HEK293 (cell line): Measurements from ENCODE around the gene ITGB5.

Source experiments
- CTCF ChIA-PET: fragments of 350-600 bp; formaldehyde crosslinking; extraction: SDS; loops from one replicate; lab custom pipeline; 2021; ENCODE audit warnings: antibody characterized with exemption; lab: Yijun Ruan, JAX
- POLR2A ChIA-PET: fragments of 300-600 bp; formaldehyde crosslinking; extraction: SDS; loops from one replicate; lab custom pipeline; 2020; ENCODE audit warnings: antibody characterized with exemption, inconsistent platforms; lab: Yijun Ruan, JAX
- H3K27ac ChIP-seq: fragments of 200-500 bp; sonication (Bioruptor generic); 2 replicates; pipeline ENCODE4 v1.5.1; 2014; ENCODE audit warnings: low read depth, low read length, control low read depth, inconsistent platforms; ENCODE audit errors: extremely low read depth
- H3K36me3 ChIP-seq, 2 experiments: fragments of 200-500 bp in 1 of 2; sonication (Bioruptor generic) in 1 of 2; 1 replicate in 1 of 2; 2 replicates in 1 of 2; pipeline ENCODE4 v1.5.1; 2014 to 2017; ENCODE audit warnings: inconsistent platforms in 2 of 2, low read length in 2 of 2; ENCODE audit not compliant: control insufficient read depth in 2 of 2, insufficient read depth in 1 of 2
- H3K4me1 ChIP-seq: fragments of 200-500 bp; sonication (Bioruptor generic); 2 replicates; pipeline ENCODE4 v1.5.1; 2014; ENCODE audit warnings: mild to moderate bottlenecking, low read length, inconsistent platforms; ENCODE audit not compliant: control insufficient read depth, insufficient read depth
- H3K4me3 ChIP-seq: 2 replicates; pipeline ENCODE4 v1.5.1; 2011; ENCODE audit warnings: low read depth, mild to moderate bottlenecking, control low read depth, low read length, moderate library complexity
- H3K9me3 ChIP-seq: fragments of 200-500 bp; sonication (Bioruptor generic); 2 replicates; pipeline ENCODE4 v1.5.1; 2014; ENCODE audit warnings: low read depth, low read length, inconsistent platforms; ENCODE audit not compliant: control insufficient read depth, insufficient read depth
- EGR2 ChIP-seq: fragments of 450-650 bp; formaldehyde crosslinking; IDR thresholded peaks from 2 replicates; pipeline ENCODE4 v1.5.1; 2016; ENCODE audit warnings: low read depth, missing biosample characterization, missing genetic modification characterization
- INSM2 ChIP-seq: fragments of 450-650 bp; formaldehyde crosslinking; IDR thresholded peaks from 2 replicates; pipeline ENCODE4 v1.5.1; 2016; ENCODE audit warnings: missing biosample characterization, missing genetic modification characterization
- OVOL3 ChIP-seq: fragments of 450-650 bp; formaldehyde crosslinking; IDR thresholded peaks from 2 replicates; pipeline ENCODE4 v1.5.1; 2016; ENCODE audit warnings: missing biosample characterization, missing genetic modification characterization
- PBX3 ChIP-seq: sonication (generic); formaldehyde crosslinking; IDR thresholded peaks from 2 replicates; pipeline ENCODE4 v1.8.1; 2022; ENCODE audit warnings: mild to moderate bottlenecking, moderate library complexity, missing genetic modification reagents
- ZFP41 ChIP-seq: fragments of 450-650 bp; formaldehyde crosslinking; IDR thresholded peaks from 2 replicates; pipeline ENCODE4 v1.5.1; 2016; ENCODE audit warnings: missing biosample characterization, missing genetic modification characterization, borderline replicate concordance
- ZNF140 ChIP-seq: fragments of 450-650 bp; formaldehyde crosslinking; IDR thresholded peaks from 2 replicates; pipeline ENCODE4 v1.5.1; 2016; ENCODE audit warnings: missing biosample characterization, missing genetic modification characterization
- ZNF155 ChIP-seq: fragments of 450-650 bp; formaldehyde crosslinking; IDR thresholded peaks from 2 replicates; pipeline ENCODE4 v1.5.1; 2016; ENCODE audit warnings: missing biosample characterization, missing genetic modification characterization
- ZNF24 ChIP-seq: fragments of 450-650 bp; formaldehyde crosslinking; IDR thresholded peaks from 2 replicates; pipeline ENCODE4 v1.5.1; 2016; ENCODE audit warnings: missing biosample characterization, missing genetic modification characterization
- ZNF274 ChIP-seq, 2 experiments: fragments of 200-500 bp in 1 of 2; fragments of 450-650 bp in 1 of 2; sonication (Bioruptor generic) in 1 of 2; formaldehyde crosslinking in 1 of 2; IDR thresholded peaks; 2 replicates each; pipeline versions ENCODE4 v1.5.1 to v1.6.1; 2014 to 2016; ENCODE audit warnings: borderline replicate concordance in 1 of 2, inconsistent platforms in 1 of 2, low read length in 1 of 2, missing biosample characterization in 1 of 2, missing genetic modification characterization in 1 of 2
- ZNF354C ChIP-seq: fragments of 450-650 bp; formaldehyde crosslinking; IDR thresholded peaks from 2 replicates; pipeline ENCODE4 v1.5.1; 2016; ENCODE audit warnings: missing biosample characterization, missing genetic modification characterization, low read depth, borderline replicate concordance
- ZNF426 ChIP-seq: fragments of 450-650 bp; formaldehyde crosslinking; IDR thresholded peaks from 2 replicates; pipeline ENCODE4 v1.5.1; 2017; ENCODE audit warnings: missing biosample characterization, missing genetic modification characterization, mild to moderate bottlenecking, inconsistent platforms, moderate library complexity
- ZNF473 ChIP-seq: fragments of 450-650 bp; formaldehyde crosslinking; IDR thresholded peaks from 2 replicates; pipeline ENCODE4 v1.5.1; 2017; ENCODE audit warnings: missing biosample characterization, missing genetic modification characterization
- ZNF548 ChIP-seq: fragments of 450-650 bp; formaldehyde crosslinking; IDR thresholded peaks from 2 replicates; pipeline ENCODE4 v1.5.1; 2016; ENCODE audit warnings: missing biosample characterization, missing genetic modification characterization
- ZNF555 ChIP-seq: fragments of 450-650 bp; formaldehyde crosslinking; conservative IDR thresholded peaks from 2 replicates; pipeline ENCODE4 v1.5.1; 2017; ENCODE audit warnings: missing biosample characterization, mild to moderate bottlenecking, missing genetic modification characterization, inconsistent platforms
- ZNF571 ChIP-seq: fragments of 450-650 bp; formaldehyde crosslinking; IDR thresholded peaks from 2 replicates; pipeline ENCODE4 v1.5.0; 2017; ENCODE audit warnings: missing biosample characterization, missing genetic modification characterization
- ZNF596 ChIP-seq: fragments of 450-650 bp; IDR thresholded peaks from 2 replicates; pipeline ENCODE4 v1.5.0; 2018; ENCODE audit warnings: missing biosample characterization, mild to moderate bottlenecking, missing genetic modification characterization, moderate library complexity
- ZNF623 ChIP-seq: fragments of 450-650 bp; formaldehyde crosslinking; IDR thresholded peaks from 2 replicates; pipeline ENCODE4 v1.5.1; 2016; ENCODE audit warnings: missing biosample characterization, missing genetic modification characterization
- ZNF664 ChIP-seq: fragments of 450-650 bp; formaldehyde crosslinking; IDR thresholded peaks from 2 replicates; pipeline ENCODE4 v1.5.1; 2016; ENCODE audit warnings: missing biosample characterization, missing genetic modification characterization
- ZNF76 ChIP-seq: fragments of 450-650 bp; formaldehyde crosslinking; IDR thresholded peaks from 2 replicates; pipeline ENCODE4; 2016; ENCODE audit warnings: low read depth, missing biosample characterization, missing genetic modification characterization, borderline replicate concordance
- ZNF777 ChIP-seq: fragments of 450-650 bp; formaldehyde crosslinking; IDR thresholded peaks from 2 replicates; pipeline ENCODE4 v1.5.1; 2017; ENCODE audit warnings: missing biosample characterization, missing genetic modification characterization, borderline replicate concordance
- ZSCAN30 ChIP-seq: fragments of 450-650 bp; IDR thresholded peaks from 2 replicates; pipeline ENCODE4 v1.5.1; 2018; ENCODE audit warnings: missing biosample characterization, mild to moderate bottlenecking, missing genetic modification characterization, moderate library complexity
- TF ChIP-seq, protein P1 (sequence below): fragments of 450-650 bp; formaldehyde crosslinking; IDR thresholded peaks from 2 replicates; pipeline ENCODE4 v1.5.1; 2017; ENCODE audit warnings: missing biosample characterization, mild to moderate bottlenecking, missing genetic modification characterization, moderate library complexity
- TF ChIP-seq, protein P2 (sequence below): fragments of 450-650 bp; formaldehyde crosslinking; IDR thresholded peaks from 2 replicates; pipeline ENCODE4 v1.5.1; 2017; ENCODE audit warnings: missing biosample characterization, missing genetic modification characterization

ITGB5 gene

DNA sequence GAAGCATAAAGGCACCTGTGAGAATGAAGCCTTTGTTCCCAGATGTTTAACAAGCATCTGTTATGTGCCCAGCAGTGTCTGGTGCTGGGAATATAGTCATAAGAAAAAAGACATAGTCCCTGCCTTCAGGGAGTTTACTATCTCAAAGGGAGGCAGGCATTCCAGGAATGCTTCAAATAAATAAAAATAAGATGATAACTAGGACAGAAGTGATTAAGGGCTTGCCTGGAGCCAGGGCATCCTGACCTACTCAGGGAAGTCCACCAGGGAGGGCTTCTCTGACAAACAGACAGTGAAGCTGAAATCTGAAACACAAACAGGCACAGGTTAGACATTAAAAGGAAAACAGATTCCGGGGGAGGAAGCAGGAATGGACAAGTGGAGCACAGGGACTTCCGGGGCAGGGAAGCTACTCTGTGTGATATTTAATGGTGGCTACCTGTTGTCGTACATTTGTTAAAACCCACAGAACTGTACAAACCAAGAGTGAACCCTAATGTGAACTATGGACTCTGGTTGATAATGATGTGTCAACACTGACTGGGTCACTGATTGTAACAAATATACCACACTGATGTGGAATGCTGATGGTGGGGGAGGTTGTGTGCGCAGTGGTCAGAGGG lies 53.3 kb downstream of the ITGB5 start (continued):
- TF ChIP-seq ZFP41 (tag by site-specific recombination) (no peak), ZNF140 (tag by site-specific recombination) (no peak), ZNF473 (tag by site-specific recombination) (no peak), PBX3 (no peak), ZSCAN30 (no peak), ZNF664 (no peak), ZNF354C (no peak), ZNF623 (tag by site-specific recombination) (no peak), ZNF274 (IDR thresholded peaks at IDR 0.05; ENCODE audit: low read length) (no peak), ZNF274 (tag by site-specific recombination; IDR thresholded peaks at IDR 0.05; ENCODE audit: borderline replicate concordance) (no peak)

DNA sequence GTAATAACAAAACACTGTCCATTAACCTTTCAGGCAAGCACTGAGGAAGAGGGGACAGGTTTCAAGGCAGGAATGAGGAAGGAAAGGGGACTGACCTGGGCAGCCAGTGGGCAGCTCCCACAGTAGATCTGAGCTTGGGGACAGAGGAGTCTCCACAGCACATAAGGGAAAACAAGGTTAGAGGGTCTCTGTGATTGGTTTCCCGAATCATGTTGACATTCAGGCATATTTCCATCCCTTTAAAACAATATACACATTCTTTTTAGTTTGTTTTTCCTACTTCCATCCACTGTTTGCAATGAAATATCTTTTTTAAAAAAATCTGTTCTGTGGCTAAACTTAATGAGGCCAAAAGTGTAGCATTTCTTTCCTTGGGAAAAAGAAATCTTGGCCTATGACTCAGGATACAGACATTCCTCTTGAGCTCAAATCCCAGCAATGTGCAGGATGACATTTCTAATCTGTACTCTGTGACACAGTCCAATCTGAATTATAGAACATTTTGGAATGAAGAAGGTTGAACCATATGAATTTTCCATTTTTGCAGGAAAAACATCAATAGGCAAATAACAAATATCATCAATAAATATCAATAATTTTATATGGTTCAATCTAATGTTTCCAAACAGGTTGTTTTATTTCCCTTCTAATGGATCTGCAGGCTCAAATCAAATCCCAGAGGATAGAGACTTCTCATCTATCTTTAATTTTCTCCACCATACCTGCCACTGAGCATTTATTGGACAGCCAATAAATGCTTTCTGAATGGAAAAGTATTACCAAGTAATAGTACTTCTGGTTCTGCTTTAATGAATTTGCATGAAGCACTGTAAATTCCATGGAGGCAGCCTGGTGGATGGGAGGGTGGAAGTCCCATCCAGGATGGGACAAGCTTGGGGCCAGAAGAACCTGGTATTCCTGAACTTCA lies 54.1 kb downstream of the ITGB5 start:
- Histone ChIP-seq H3K36me3 (peaks cover 0 to 17% of the 10 kb centered on the region in 2 experiments; a peak in 1 of 3 replicates), H3K4me3 (no peak overlapping the region), H3K27ac (no peak overlapping the region), H3K9me3 (no peaks in the 10 kb centered on the region), H3K4me1 (peaks cover 3% of the 10 kb centered on the region; the same call in 1 of the 2 replicates)
- ChIA-PET POLR2A (no interaction called here), CTCF (interaction anchor here (0.8 kb wide), 1 partner anchor 71 kb away, joined by 3 read pairs; no protein-coding TSS in a partner anchor)
- TF ChIP-seq ZNF426 (tag by site-specific recombination) (no peak), ZNF274 (IDR thresholded peaks at IDR 0.05; ENCODE audit: low read length) (no peak), ZNF274 (tag by site-specific recombination; IDR thresholded peaks at IDR 0.05; ENCODE audit: borderline replicate concordance) (no peak), INSM2 (no peak), OVOL3 (tag by site-specific recombination) (no peak)
- TF ChIP-seq, protein P1, sequence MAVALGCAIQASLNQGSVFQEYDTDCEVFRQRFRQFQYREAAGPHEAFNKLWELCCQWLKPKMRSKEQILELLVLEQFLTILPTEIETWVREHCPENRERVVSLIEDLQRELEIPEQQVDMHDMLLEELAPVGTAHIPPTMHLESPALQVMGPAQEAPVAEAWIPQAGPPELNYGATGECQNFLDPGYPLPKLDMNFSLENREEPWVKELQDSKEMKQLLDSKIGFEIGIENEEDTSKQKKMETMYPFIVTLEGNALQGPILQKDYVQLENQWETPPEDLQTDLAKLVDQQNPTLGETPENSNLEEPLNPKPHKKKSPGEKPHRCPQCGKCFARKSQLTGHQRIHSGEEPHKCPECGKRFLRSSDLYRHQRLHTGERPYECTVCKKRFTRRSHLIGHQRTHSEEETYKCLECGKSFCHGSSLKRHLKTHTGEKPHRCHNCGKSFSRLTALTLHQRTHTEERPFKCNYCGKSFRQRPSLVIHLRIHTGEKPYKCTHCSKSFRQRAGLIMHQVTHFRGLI: no peak
- TF ChIP-seq, protein P2, sequence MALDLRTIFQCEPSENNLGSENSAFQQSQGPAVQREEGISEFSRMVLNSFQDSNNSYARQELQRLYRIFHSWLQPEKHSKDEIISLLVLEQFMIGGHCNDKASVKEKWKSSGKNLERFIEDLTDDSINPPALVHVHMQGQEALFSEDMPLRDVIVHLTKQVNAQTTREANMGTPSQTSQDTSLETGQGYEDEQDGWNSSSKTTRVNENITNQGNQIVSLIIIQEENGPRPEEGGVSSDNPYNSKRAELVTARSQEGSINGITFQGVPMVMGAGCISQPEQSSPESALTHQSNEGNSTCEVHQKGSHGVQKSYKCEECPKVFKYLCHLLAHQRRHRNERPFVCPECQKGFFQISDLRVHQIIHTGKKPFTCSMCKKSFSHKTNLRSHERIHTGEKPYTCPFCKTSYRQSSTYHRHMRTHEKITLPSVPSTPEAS (tag by site-specific recombination): no peak

GRCh38 chr3:124831628-124832199 lies 55.5 kb downstream of the ITGB5 start:
- H3K9me3 ChIP-seq: no peaks in the 10 kb centered on the region
- H3K4me1 ChIP-seq: peaks cover 5% of the 10 kb centered on the region; the same call in 1 of the 2 replicates
- CTCF ChIA-PET: no interaction called here
- peaks cover 0 to 17% of the 10 kb centered on the region in 2 experiments; a peak in 1 of 3 replicates for H3K36me3 ChIP-seq
- no peak overlapping the region for H3K4me3 ChIP-seq
- POLR2A ChIA-PET: no interaction called here
- H3K27ac ChIP-seq: no peak overlapping the region
- no peak for TF ChIP-seq ZNF596 (tag by site-specific recombination)
- TF ChIP-seq ZNF155 (tag by site-specific recombination): no peak
- no peak for TF ChIP-seq EGR2 (tag by site-specific recombination)
- no peak for TF ChIP-seq ZNF777 (tag by site-specific recombination)
- no peak for TF ChIP-seq ZNF548 (tag by site-specific recombination)
- TF ChIP-seq ZNF571 (tag by site-specific recombination): no peak
- no peak for TF ChIP-seq ZNF24
- TF ChIP-seq ZNF426 (tag by site-specific recombination): no peak
- TF ChIP-seq ZNF76 (tag by site-specific recombination): no peak
- TF ChIP-seq ZNF555 (tag by site-specific recombination): no peak
